MM.1S (cell line): ENCODE measurements around the gene PDX1.

ENCODE experiments used
- DNase-seq: peaks from one replicate; pipeline ENCODE4 v3.0.0-alpha.2; 2015
- H2AFZ ChIP-seq: fragments of 300-600 bp; sonication (generic); 2 replicates; pipeline ENCODE4 v1.6.0; 2016; ENCODE audit warnings: antibody characterized with exemption, low read length
- H3F3A ChIP-seq: fragments of 300-600 bp; sonication (generic); 2 replicates; pipeline ENCODE4 v1.6.1; 2016; ENCODE audit warnings: mild to moderate bottlenecking, antibody characterized with exemption, low read length, moderate library complexity, mixed read lengths; ENCODE audit not compliant: insufficient read depth
- H3K27ac ChIP-seq: fragments of 300-600 bp; sonication (generic); 2 replicates; pipeline ENCODE4 v1.5.1; 2016; ENCODE audit warnings: mild to moderate bottlenecking, low read length
- H3K27me3 ChIP-seq: fragments of 300-600 bp; sonication (generic); replicated peaks from 2 replicates; pipeline ENCODE4 v1.6.0; 2016; ENCODE audit warnings: low read length; ENCODE audit not compliant: insufficient read depth
- H3K36me3 ChIP-seq: fragments of 300-600 bp; sonication (generic); replicated peaks from 2 replicates; pipeline ENCODE4 v1.6.1; 2016; ENCODE audit warnings: mild to moderate bottlenecking, low read length, mixed read lengths; ENCODE audit not compliant: insufficient read depth
- H3K4me1 ChIP-seq: fragments of 300-600 bp; sonication (generic); 2 replicates; pipeline ENCODE4 v1.6.1; 2016; ENCODE audit warnings: low read length, mixed read lengths
- H3K4me2 ChIP-seq: fragments of 300-600 bp; sonication (generic); 2 replicates; pipeline ENCODE4 v1.6.0; 2016; ENCODE audit warnings: low read depth, low read length
- H3K4me3 ChIP-seq: fragments of 300-600 bp; sonication (generic); 2 replicates; pipeline ENCODE4 v1.5.1; 2016; ENCODE audit warnings: low read length, mixed read lengths
- H3K79me2 ChIP-seq: fragments of 300-600 bp; sonication (generic); 2 replicates; pipeline ENCODE4 v1.6.1; 2016; ENCODE audit warnings: mixed run types, low read length, mixed read lengths
- H3K9ac ChIP-seq: fragments of 300-600 bp; sonication (generic); 2 replicates; pipeline ENCODE4 v1.6.1; 2016; ENCODE audit warnings: low read length, mixed read lengths
- H3K9me2 ChIP-seq: fragments of 300-600 bp; sonication (generic); replicated peaks from 2 replicates; pipeline ENCODE4 v1.6.1; 2016; ENCODE audit warnings: mild to moderate bottlenecking, low read length, mixed read lengths; ENCODE audit not compliant: insufficient read depth
- H3K9me3 ChIP-seq: fragments of 300-600 bp; sonication (generic); replicated peaks from 2 replicates; pipeline ENCODE4 v1.6.1; 2016; ENCODE audit warnings: mild to moderate bottlenecking, low read length, mixed read lengths; ENCODE audit not compliant: insufficient read depth
- H4K20me1 ChIP-seq: fragments of 300-600 bp; sonication (generic); 2 replicates; pipeline ENCODE4 v1.6.1; 2016; ENCODE audit warnings: mild to moderate bottlenecking, low read length, moderate library complexity, mixed read lengths; ENCODE audit not compliant: insufficient read depth
- CTCF ChIP-seq: fragments of 300-600 bp; sonication (generic); IDR thresholded peaks from 2 replicates; pipeline ENCODE4 v1.5.1; 2016; ENCODE audit warnings: antibody characterized with exemption, low read length, mixed read lengths
- EZH2 ChIP-seq: fragments of 300-600 bp; sonication (generic); optimal IDR thresholded peaks from 2 replicates; pipeline ENCODE3; 2017; ENCODE audit warnings: low read depth, mild to moderate bottlenecking, antibody characterized with exemption, low read length, mixed read lengths
- EZH2phosphoT487 ChIP-seq: fragments of 300-600 bp; sonication (generic); IDR thresholded peaks from 2 replicates; pipeline ENCODE4 v1.6.1; 2018; ENCODE audit warnings: antibody characterized with exemption, low read length

PDX1 gene

GRCh38 chr13:27928353-27928804 lies 8.6 kb downstream of the PDX1 start:
- Histone ChIP-seq H3K4me2 (no peak overlapping the region), H3K27me3 (peaks cover 11% of the 10 kb centered on the region; the same call in 1 of the 2 replicates), H3K79me2 (no peaks in the 10 kb centered on the region), H3F3A (no peaks in the 10 kb centered on the region), H3K9me2 (no peaks in the 10 kb centered on the region), H3K9ac (no peak overlapping the region), H3K4me3 (no peak overlapping the region), H3K36me3 (no peaks in the 10 kb centered on the region), H2AFZ (no peak overlapping the region), H3K27ac (no peak overlapping the region), H4K20me1 (no peaks in the 10 kb centered on the region), H3K4me1 (no peaks in the 10 kb centered on the region), H3K9me3 (no peaks in the 10 kb centered on the region)
- TF ChIP-seq EZH2 (no peak), CTCF (no peak), EZH2phosphoT487 (no peak)
- no peak for DNase-seq

GRCh38 chr13:27928805-27929753 lies 9.3 kb downstream of the PDX1 start:
- Histone ChIP-seq H2AFZ (no peak overlapping the region), H3K4me2 (no peak overlapping the region), H3K9ac (no peak overlapping the region), H4K20me1 (no peaks in the 10 kb centered on the region), H3F3A (no peaks in the 10 kb centered on the region), H3K4me3 (no peak overlapping the region), H3K27ac (no peak overlapping the region), H3K4me1 (no peaks in the 10 kb centered on the region), H3K9me2 (no peaks in the 10 kb centered on the region), H3K27me3 (peaks cover 9% of the 10 kb centered on the region; the same call in 1 of the 2 replicates), H3K36me3 (no peaks in the 10 kb centered on the region), H3K79me2 (no peaks in the 10 kb centered on the region), H3K9me3 (no peaks in the 10 kb centered on the region)
- no peak for DNase-seq
- no peak for TF ChIP-seq EZH2
- TF ChIP-seq CTCF, result no peak
- TF ChIP-seq EZH2phosphoT487, result no peak

- TF ChIP-seq EZH2 (no peak), EZH2phosphoT487 (no peak), CTCF (no peak)
- peaks cover 9% of the 10 kb centered on the region; the same call in 1 of the 2 replicates for H3K27me3 ChIP-seq
- no peak overlapping the region for H3K4me3 ChIP-seq
- no peaks in the 10 kb centered on the region for H3K4me1 ChIP-seq
- no peak overlapping the region for H3K9ac ChIP-seq
- H2AFZ ChIP-seq, result no peak overlapping the region
- no peaks in the 10 kb centered on the region for H3K36me3 ChIP-seq
- H4K20me1 ChIP-seq, result no peaks in the 10 kb centered on the region
- H3K9me2 ChIP-seq, result no peaks in the 10 kb centered on the region
- H3K27ac ChIP-seq, result no peak overlapping the region
- no peak overlapping the region for H3K4me2 ChIP-seq
- H3K9me3 ChIP-seq, result no peaks in the 10 kb centered on the region
- no peak for DNase-seq
- no peaks in the 10 kb centered on the region for H3F3A ChIP-seq
- H3K79me2 ChIP-seq, result no peaks in the 10 kb centered on the region
Observed at GRCh38 chr13:27929868-27930267, 10.1 kb downstream of the PDX1 start.
